ENCODE data around the gene NLRC5.
"Not testable (repeated sequence)": the region's sequence is repeated elsewhere in the genome, so short reads cannot be mapped to it uniquely, and the experiment has no call there.

NLRC5 gene

GRCh38 chr16:56987692-56988091, 1.7 kb upstream of the NLRC5 start:
- no peak overlapping the region for H3K4me3 ChIP-seq (ENCODE audit: low read depth, low read length)
- H3K9me3 ChIP-seq (ENCODE audit: severe bottlenecking), result no peaks in the 10 kb centered on the region
- no peaks in the 10 kb centered on the region for H3K36me3 ChIP-seq
- no peak for TF ChIP-seq CTCF (IDR thresholded peaks at IDR 0.05; ENCODE audit: low read depth, low read length)
- H3K27me3 ChIP-seq (ENCODE audit: insufficient read depth, low read depth, severe bottlenecking), result no peaks in the 10 kb centered on the region
- DNase-seq, result no peak
- no peak overlapping the region for H3K27ac ChIP-seq

- TF ChIP-seq CTCF (IDR thresholded peaks at IDR 0.05; ENCODE audit: low read depth, low read length), result no peak
- no peaks in the 10 kb centered on the region for H3K27me3 ChIP-seq (ENCODE audit: insufficient read depth, low read depth, severe bottlenecking)
- no peak overlapping the region for H3K27ac ChIP-seq
- no peak for DNase-seq
- no peaks in the 10 kb centered on the region for H3K36me3 ChIP-seq
- H3K9me3 ChIP-seq (ENCODE audit: severe bottlenecking), result no peaks in the 10 kb centered on the region
- H3K4me3 ChIP-seq (ENCODE audit: low read depth, low read length), result no peak overlapping the region
Measured at GRCh38 chr16:56988161-56988947, 1.0 kb upstream of the NLRC5 start.

- Histone ChIP-seq H3K4me3 (ENCODE audit: low read depth, low read length) (peak overlapping the region; percentile 52), H3K27ac (no peak overlapping the region), H3K36me3 (no peaks in the 10 kb centered on the region), H3K27me3 (ENCODE audit: insufficient read depth, low read depth, severe bottlenecking) (no peaks in the 10 kb centered on the region), H3K9me3 (ENCODE audit: severe bottlenecking) (no peaks in the 10 kb centered on the region)
- TF ChIP-seq CTCF (IDR thresholded peaks at IDR 0.05; ENCODE audit: low read depth, low read length), result no peak
- no peak for DNase-seq
Measured at GRCh38 chr16:56989988-56990387, 631 bp downstream of the NLRC5 start.

GRCh38 chr16:56990407-56991286, 1.3 kb downstream of the NLRC5 start:
- TF ChIP-seq CTCF (IDR thresholded peaks at IDR 0.05; ENCODE audit: low read depth, low read length), result no peak
- no peak overlapping the region for H3K4me3 ChIP-seq (ENCODE audit: low read depth, low read length)
- DNase-seq, result no peak
- no peaks in the 10 kb centered on the region for H3K36me3 ChIP-seq
- no peak overlapping the region for H3K27ac ChIP-seq
- H3K27me3 ChIP-seq (ENCODE audit: insufficient read depth, low read depth, severe bottlenecking), result no peaks in the 10 kb centered on the region
- H3K9me3 ChIP-seq (ENCODE audit: severe bottlenecking), result no peaks in the 10 kb centered on the region

GRCh38 chr16:56992431-56992830, 3.1 kb downstream of the NLRC5 start:
- not testable (repeated sequence) for DNase-seq; H3K36me3 ChIP-seq; H3K27ac ChIP-seq; H3K9me3 ChIP-seq (ENCODE audit: severe bottlenecking); H3K4me3 ChIP-seq (ENCODE audit: low read depth, low read length); H3K27me3 ChIP-seq (ENCODE audit: insufficient read depth, low read depth, severe bottlenecking)

- no peak for DNase-seq
- Histone ChIP-seq H3K4me3 (ENCODE audit: low read depth, low read length) (no peak overlapping the region), H3K36me3 (no peaks in the 10 kb centered on the region), H3K9me3 (ENCODE audit: severe bottlenecking) (no peaks in the 10 kb centered on the region), H3K27me3 (ENCODE audit: insufficient read depth, low read depth, severe bottlenecking) (no peaks in the 10 kb centered on the region), H3K27ac (no peak overlapping the region)
- TF ChIP-seq CTCF (IDR thresholded peaks at IDR 0.05; ENCODE audit: low read depth, low read length), result no peak
Measured at GRCh38 chr16:56993204-56993603, 3.8 kb downstream of the NLRC5 start.

Measured in WERI-Rb-1 (cell line).